GM19328 (cell line): Measurements from ENCODE around the gene ZNF688.
"Not testable (repeated sequence)": the region's sequence is repeated elsewhere in the genome, so short reads cannot be mapped to it uniquely, and the experiment has no call there.

Source experiments
- ATAC-seq: cut with Tn5 transposase; IDR thresholded peaks from one replicate; pipeline ENCODE4 v1.9.1; 2021; ENCODE audit warnings: mild to moderate bottlenecking, moderate library complexity; ENCODE audit not compliant: unreplicated experiment

Gene ZNF688

GRCh38 chr16:30571445-30572322 lies at the start of gene ZNF688:
ZNF688 (minus strand) TSS chr16:30571714; CDS start chr16:30571629, 85 bp downstream.
- ATAC-seq, result peak; percentile 71

- ATAC-seq, result no peak
Observed at GRCh38 chr16:30620169-30620568, 48.7 kb upstream of the ZNF688 start.

GRCh38 chr16:30619638-30620037 lies 48.1 kb upstream of the ZNF688 start:
- no peak for ATAC-seq

GRCh38 chr16:30619202-30619601 lies 47.7 kb upstream of the ZNF688 start:
- ATAC-seq, result no peak

GRCh38 chr16:30615358-30616091 lies 44.0 kb upstream of the ZNF688 start:
- no peak for ATAC-seq

- peak; percentile 81 for ATAC-seq
Observed at GRCh38 chr16:30609926-30610839, 38.7 kb upstream of the ZNF688 start, which contains the start of gene ZNF689. ZNF689 (minus strand) TSS chr16:30610389; CDS start chr16:30610041, 348 bp downstream.

GRCh38 chr16:30609002-30609925 lies 37.8 kb upstream of the ZNF688 start:
- peak; percentile 17 for ATAC-seq

GRCh38 chr16:30606004-30606403 lies 34.5 kb upstream of the ZNF688 start:
- no peak for ATAC-seq

- no peak for ATAC-seq
Observed at GRCh38 chr16:30605158-30605557, 33.6 kb upstream of the ZNF688 start.

GRCh38 chr16:30604316-30604947 lies 32.9 kb upstream of the ZNF688 start:
- no peak for ATAC-seq

GRCh38 chr16:30603945-30604315 lies 32.4 kb upstream of the ZNF688 start:
- no peak for ATAC-seq

GRCh38 chr16:30602616-30603277 lies 31.2 kb upstream of the ZNF688 start:
- no peak for ATAC-seq

GRCh38 chr16:30601966-30602365 lies 30.5 kb upstream of the ZNF688 start:
- no peak for ATAC-seq

GRCh38 chr16:30600929-30601328 lies 29.4 kb upstream of the ZNF688 start:
- ATAC-seq, result no peak

- no peak for ATAC-seq
Observed at GRCh38 chr16:30600215-30600614, 28.7 kb upstream of the ZNF688 start.

GRCh38 chr16:30592871-30593270 lies 21.4 kb upstream of the ZNF688 start:
- ATAC-seq, result no peak

- not testable (repeated sequence) for ATAC-seq
Observed at GRCh38 chr16:30590869-30591268, 19.4 kb upstream of the ZNF688 start.

- ATAC-seq, result not testable (repeated sequence)
Observed at GRCh38 chr16:30589582-30589981, 18.1 kb upstream of the ZNF688 start.

- no peak for ATAC-seq
Observed at GRCh38 chr16:30588651-30589050, 17.1 kb upstream of the ZNF688 start.
